Heart right ventricle (tissue), 16 donors: ENCODE measurements around the gene ZFYVE28. TPM values are rescaled to one million over a fixed set of nuclear protein-coding genes. Genes with fewer than 3 reads are reported as not detected.

Experiments used
- ATAC-seq, 8 donors: fragments of 200-7000 bp; cut with Tn5 transposase; one replicate each; pipeline ENCODE4 v1.9.1; 2020; ENCODE audit warnings: mild to moderate bottlenecking in 8 of 8, moderate library complexity in 8 of 8, moderate number of reproducible peaks in 1 of 8
- DNase-seq, 2 donors: peaks; one replicate each; pipeline ENCODE4 v3.0.0-alpha.2; 2020
- H3K27ac ChIP-seq, 10 donors: fragments of 200-600 bp; sonication (generic) in 2 of 10; one replicate each; pipeline versions ENCODE4 v1.5.0 to v1.8.0; 2020 to 2022; ENCODE audit warnings: mild to moderate bottlenecking in 3 of 10
- H3K27me3 ChIP-seq, 7 donors: fragments of 200-600 bp; one replicate each; pipeline ENCODE4 v1.8.0; 2021 to 2022; ENCODE audit warnings: mild to moderate bottlenecking in 2 of 7
- H3K36me3 ChIP-seq, 9 donors: fragments of 200-600 bp; sonication (generic) in 1 of 9; one replicate each; pipeline versions ENCODE4 v1.5.0 to v1.8.0; 2020 to 2022; ENCODE audit warnings: mild to moderate bottlenecking in 2 of 9
- H3K4me1 ChIP-seq, 9 donors: fragments of 200-600 bp; sonication (generic) in 1 of 9; one replicate each; pipeline versions ENCODE4 v1.5.0 to v1.8.0; 2020 to 2022; ENCODE audit warnings: mild to moderate bottlenecking in 4 of 9
- H3K4me3 ChIP-seq, 10 donors: fragments of 200-600 bp; sonication (generic) in 2 of 10; one replicate each; pipeline versions ENCODE4 v1.5.0 to v1.8.0; 2020 to 2022; ENCODE audit warnings: mild to moderate bottlenecking in 7 of 10, moderate library complexity in 2 of 10
- H3K9me3 ChIP-seq, 11 donors: fragments of 200-600 bp in 10 of 11; sonication (generic) in 2 of 11; one replicate each; pipeline versions ENCODE4 v1.5.0 to v1.8.0; 2013 to 2022; ENCODE audit warnings: mild to moderate bottlenecking in 2 of 11, control low read depth in 1 of 11, moderate library complexity in 1 of 11
- WGBS, 2 donors: extraction: QIAGEN DNeasy Blood & Tissue Kit; methylation state at CpG; one replicate each; pipeline ENCODE4 v1.1.7; 2013; ENCODE audit warnings: inconsistent platforms in 1 of 2; 5-methylcytosine and 5-hydroxymethylcytosine counted together
- intact Hi-C, 10 donors: fragments of 100-400 bp; cut with DNase I; formaldehyde crosslinking; loops; one replicate each; pipeline versions ENCODE4 v1.11.1 to v1.14.2; 2022
- polyA plus RNA-seq, 2 donors: library from polyadenylated mRNA; stranded (reverse); fragments of 200-250 nt; gene quantifications; one replicate each; pipeline ENCODE4 v1.2.3, GENCODE V29; 2013
- total RNA-seq, 10 donors: library from RNA; stranded (reverse); fragmentation: NEBNext Ultra II Directional in 3 of 10; extraction: Animal tissue kit (Norgen Biotek cat#: 25700) in 3 of 10; gene quantifications; one replicate each; pipeline versions ENCODE4 v1.2.1 to v1.2.4, GENCODE V29; 2021 to 2023
- TF ChIP-seq, protein P1 (sequence below), 9 donors: fragments of 200-600 bp; sonication (generic) in 2 of 9; IDR thresholded peaks; one replicate each; pipeline versions ENCODE4 v1.5.0 to v1.8.0; 2021 to 2022; ENCODE audit warnings: antibody characterized with exemption in 9 of 9, mild to moderate bottlenecking in 5 of 9, moderate library complexity in 1 of 9
- donor health status: Arrhythmogenic right ventricular cardiomyopathy.
- donor health status: ischemic (EF 13 %, LVEDD 7.1; RV severe dilation, severe dysfunction).
- donor health status: healthy with polysubstance abuse.
- donor health status: DM: no; HTN: yes; CAD: no.
- donor health status: DM: no; HTN: no; CAD: no.
- donor health status: ischemic (EF 25% LVEDD 6.9; RV normal size, moderate dysfunction).
- donor health status: ischemic (EF 25% LVEDD 5.7; RV mildly dilated, moderate dysfunction).
- donor health status: healthy.
- donor health status: DM: yes; HTN: yes; CAD: no.
- donor health status: Ischemic cardiomyopathy.
- donor health status: ischemic (EF 35%, LVEDD 5.7; RV mildly dilated, moderate dysfunction).
- donor health status: nonischemic (EF 11% LVEDD 7.7; RV severe dilation, severe dysfunction).
- donor health status: DM: yes; HTN: yes; CAD: no.
- donor health status: PGD.
- donor health status: ischemic (EF 29% LVEDD 5.4; RV normal size, mild dysfunction).
- donor health status: nonischemic (EF 23%, LVEDD 6.1; RV moderate dilation, normal function).

ZFYVE28 gene
- total and polyA plus RNA-seq, 12 donors, result 2.3 to 9.9 (median 3.5) TPM

DNA sequence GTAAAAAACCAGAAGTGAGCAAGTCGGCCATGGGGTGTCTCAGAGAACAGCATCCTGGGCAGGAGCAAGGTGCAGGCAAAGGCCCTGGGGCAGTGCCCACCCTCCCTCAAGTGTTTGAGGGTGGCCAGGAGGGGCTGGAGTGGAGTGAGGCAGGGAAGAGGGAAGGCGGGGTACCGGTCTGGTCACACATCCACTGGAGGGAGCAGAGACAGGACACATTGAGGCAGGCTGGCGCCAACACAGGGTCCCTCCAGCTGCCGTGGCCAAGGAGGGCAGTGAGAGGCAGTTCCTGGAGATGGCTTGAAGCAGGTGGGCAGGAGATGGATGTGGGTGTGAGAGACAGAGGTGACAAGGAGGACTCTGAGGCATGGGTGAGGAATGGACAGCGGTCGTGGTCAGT lies 30.1 kb upstream of the ZFYVE28 start:
- Histone ChIP-seq H3K9me3 (no peaks in the 10 kb centered on the region), H3K4me1 (no peaks in the 10 kb centered on the region), H3K27me3 (no peaks in the 10 kb centered on the region), H3K4me3 (no peak overlapping the region), H3K27ac (no peak overlapping the region), H3K36me3 (no peaks in the 10 kb centered on the region)
- DNase-seq (no peak), ATAC-seq (no peak)
- intact Hi-C loops, result loop anchor here in 2 of 10 donors (5.0 to 10.0 kb wide), 2 partner anchors 224 to 226 kb away; no protein-coding TSS in a partner anchor
- WGBS, 2 donors, result 89 to 93% methylated on average over 7 of the region's 7 CpGs
- TF ChIP-seq, protein P1, sequence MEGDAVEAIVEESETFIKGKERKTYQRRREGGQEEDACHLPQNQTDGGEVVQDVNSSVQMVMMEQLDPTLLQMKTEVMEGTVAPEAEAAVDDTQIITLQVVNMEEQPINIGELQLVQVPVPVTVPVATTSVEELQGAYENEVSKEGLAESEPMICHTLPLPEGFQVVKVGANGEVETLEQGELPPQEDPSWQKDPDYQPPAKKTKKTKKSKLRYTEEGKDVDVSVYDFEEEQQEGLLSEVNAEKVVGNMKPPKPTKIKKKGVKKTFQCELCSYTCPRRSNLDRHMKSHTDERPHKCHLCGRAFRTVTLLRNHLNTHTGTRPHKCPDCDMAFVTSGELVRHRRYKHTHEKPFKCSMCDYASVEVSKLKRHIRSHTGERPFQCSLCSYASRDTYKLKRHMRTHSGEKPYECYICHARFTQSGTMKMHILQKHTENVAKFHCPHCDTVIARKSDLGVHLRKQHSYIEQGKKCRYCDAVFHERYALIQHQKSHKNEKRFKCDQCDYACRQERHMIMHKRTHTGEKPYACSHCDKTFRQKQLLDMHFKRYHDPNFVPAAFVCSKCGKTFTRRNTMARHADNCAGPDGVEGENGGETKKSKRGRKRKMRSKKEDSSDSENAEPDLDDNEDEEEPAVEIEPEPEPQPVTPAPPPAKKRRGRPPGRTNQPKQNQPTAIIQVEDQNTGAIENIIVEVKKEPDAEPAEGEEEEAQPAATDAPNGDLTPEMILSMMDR (IDR thresholded peaks at IDR 0.05), result no peak

DNA sequence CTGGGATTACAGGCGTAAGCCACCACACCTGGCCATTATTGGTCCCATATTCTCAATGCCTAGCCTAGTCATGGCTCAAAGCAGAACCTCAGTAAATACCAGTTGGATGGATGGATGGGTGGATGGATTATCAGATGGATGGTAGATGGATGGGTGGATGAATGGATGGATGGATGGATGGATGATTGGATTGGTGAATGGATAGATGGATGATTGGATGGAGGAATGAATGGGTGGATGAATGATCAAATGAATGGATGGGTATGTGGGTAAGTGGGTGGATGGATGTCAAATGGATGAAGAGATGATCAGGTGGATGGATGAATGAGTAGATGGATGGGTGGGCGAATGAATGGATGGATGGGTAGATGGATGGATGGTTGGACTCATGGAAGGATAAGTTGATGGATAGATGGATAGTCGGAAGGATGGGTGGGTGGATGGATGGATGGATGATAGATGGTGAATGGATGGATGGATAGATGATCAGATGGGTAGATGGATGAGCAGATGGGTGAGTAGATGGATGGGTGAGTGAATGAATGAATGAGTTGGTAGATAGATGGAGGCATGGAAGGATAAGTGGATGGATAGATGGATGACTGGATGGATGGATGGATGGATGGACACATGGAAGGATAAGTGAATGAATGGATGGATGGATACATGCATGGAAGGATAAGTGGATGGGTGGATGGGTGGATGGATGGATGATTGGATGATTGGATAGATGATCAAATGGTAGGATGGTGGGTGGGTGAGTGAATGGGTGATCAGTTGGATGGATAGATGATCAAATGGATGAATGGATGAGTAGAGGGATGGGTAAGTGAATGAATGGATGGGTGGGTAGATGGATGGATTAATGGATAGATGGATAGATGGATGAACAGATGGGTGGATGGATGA lies 28.5 kb upstream of the ZFYVE28 start:
- intact Hi-C loops, result loop anchor here in 2 of 10 donors (5.0 to 10.0 kb wide), 2 partner anchors 222 to 225 kb away; no protein-coding TSS in a partner anchor
- ATAC-seq (no peak), DNase-seq (no peak)
- Histone ChIP-seq H3K27me3 (no peaks in the 10 kb centered on the region), H3K4me1 (peaks cover 0 to under 1% (median 0%) of the 10 kb centered on the region in 9 donors), H3K27ac (no peak overlapping the region), H3K36me3 (no peaks in the 10 kb centered on the region), H3K4me3 (no peak overlapping the region), H3K9me3 (no peaks in the 10 kb centered on the region)
- TF ChIP-seq, protein P1 (IDR thresholded peaks at IDR 0.05), result no peak
- 87 to 90% methylated on average over 3 of the region's 3 CpGs for WGBS, 2 donors

DNA sequence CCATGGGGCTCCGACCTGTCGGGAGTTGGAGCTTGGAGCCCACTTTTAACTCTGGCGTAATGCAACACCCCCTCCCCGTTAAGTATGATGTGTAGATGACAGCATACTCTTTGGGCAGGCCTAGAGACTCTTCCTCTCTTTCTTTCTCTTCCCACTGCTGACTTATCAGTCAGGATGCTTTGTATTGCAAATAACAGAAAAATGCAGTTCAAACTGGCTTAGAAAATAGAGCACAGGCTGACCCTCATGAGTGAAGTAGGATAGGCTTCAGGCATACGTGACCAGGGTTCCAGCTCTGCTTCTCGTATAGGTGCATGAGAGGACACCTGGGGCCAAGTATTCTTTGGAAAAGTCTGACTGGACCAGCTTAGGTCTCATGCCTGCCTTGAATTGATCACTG lies 27.1 kb upstream of the ZFYVE28 start:
- H3K27me3 ChIP-seq, result no peaks in the 10 kb centered on the region
- DNase-seq (no peak), ATAC-seq (no peak)
- H3K9me3 ChIP-seq, result no peaks in the 10 kb centered on the region
- H3K27ac ChIP-seq, result no peak overlapping the region
- intact Hi-C loops, result loop anchor here in 2 of 10 donors (5.0 to 10.0 kb wide), 2 partner anchors 221 to 223 kb away; no protein-coding TSS in a partner anchor
- H3K4me1 ChIP-seq, result peaks cover 0 to 6% (median 0%) of the 10 kb centered on the region in 9 donors
- WGBS, 2 donors, result 76 to 84% methylated on average over 6 of the region's 6 CpGs
- TF ChIP-seq, protein P1 (IDR thresholded peaks at IDR 0.05), result no peak
- no peak overlapping the region for H3K4me3 ChIP-seq
- H3K36me3 ChIP-seq, result no peaks in the 10 kb centered on the region

DNA sequence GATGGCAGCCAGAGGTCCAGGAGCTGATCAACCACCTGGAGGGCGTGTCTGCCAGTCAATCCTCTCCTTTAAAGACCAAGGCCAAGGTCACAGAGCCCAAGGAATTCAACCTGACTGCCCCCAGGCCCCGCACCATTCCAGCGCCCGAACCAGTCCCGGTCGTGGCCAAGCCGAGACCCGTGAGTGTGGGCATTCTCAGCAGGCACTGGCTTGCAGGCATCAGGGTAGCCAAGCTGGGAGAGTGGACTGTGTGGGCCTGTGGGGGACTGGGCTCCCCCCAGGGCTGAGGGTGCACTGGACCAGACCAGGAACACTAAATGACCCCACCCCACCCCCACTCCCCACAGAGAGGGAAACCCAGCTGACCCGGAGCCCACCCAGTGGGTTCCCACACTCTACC lies 26.7 kb upstream of the ZFYVE28 start:
- Histone ChIP-seq H3K9me3 (no peaks in the 10 kb centered on the region), H3K27me3 (no peaks in the 10 kb centered on the region), H3K4me1 (peaks cover 0 to 6% (median 0%) of the 10 kb centered on the region in 9 donors), H3K36me3 (no peaks in the 10 kb centered on the region), H3K4me3 (no peak overlapping the region), H3K27ac (no peak overlapping the region)
- WGBS, 2 donors, result 93 to 94% methylated on average over 9 of the region's 9 CpGs
- TF ChIP-seq, protein P1 (IDR thresholded peaks at IDR 0.05), result no peak
- DNase-seq, result no peak
- intact Hi-C loops, result loop anchor here in 2 of 10 donors (5.0 to 10.0 kb wide), 2 partner anchors 220 to 223 kb away; no protein-coding TSS in a partner anchor
- no peak for ATAC-seq
